Stimulated activated CD8-positive, alpha-beta memory T cell treated with anti-CD3 and anti-CD28 coated beads, Interleukin-4, amount 100 ng/mL, for 24 hours (primary cell): ENCODE results near the gene ZNF883.

Experiments
- DNase-seq: peaks from one replicate; pipeline ENCODE4 v3.0.0-alpha.2; 2020; ENCODE audit warnings: low read depth

ZNF883 gene

DNA sequence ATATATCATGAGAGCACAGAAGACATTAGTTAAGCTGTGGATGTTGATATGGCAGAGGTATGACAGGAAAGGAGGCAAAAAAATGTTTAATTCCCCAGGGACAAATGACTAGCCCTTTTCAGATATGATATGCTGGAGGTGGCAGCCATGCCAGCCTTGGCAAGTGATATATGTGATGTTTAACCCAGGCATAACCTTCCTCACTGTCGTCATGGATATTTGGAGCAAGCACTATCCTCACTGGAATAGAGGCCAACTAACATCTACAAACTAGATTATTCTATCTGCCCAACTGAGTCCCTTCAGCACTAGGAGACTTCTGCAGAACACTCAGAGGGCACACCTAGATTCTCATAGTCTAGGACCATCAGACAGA, 94.0 kb downstream of the ZNF883 start:
- DNase-seq: no peak

DNA sequence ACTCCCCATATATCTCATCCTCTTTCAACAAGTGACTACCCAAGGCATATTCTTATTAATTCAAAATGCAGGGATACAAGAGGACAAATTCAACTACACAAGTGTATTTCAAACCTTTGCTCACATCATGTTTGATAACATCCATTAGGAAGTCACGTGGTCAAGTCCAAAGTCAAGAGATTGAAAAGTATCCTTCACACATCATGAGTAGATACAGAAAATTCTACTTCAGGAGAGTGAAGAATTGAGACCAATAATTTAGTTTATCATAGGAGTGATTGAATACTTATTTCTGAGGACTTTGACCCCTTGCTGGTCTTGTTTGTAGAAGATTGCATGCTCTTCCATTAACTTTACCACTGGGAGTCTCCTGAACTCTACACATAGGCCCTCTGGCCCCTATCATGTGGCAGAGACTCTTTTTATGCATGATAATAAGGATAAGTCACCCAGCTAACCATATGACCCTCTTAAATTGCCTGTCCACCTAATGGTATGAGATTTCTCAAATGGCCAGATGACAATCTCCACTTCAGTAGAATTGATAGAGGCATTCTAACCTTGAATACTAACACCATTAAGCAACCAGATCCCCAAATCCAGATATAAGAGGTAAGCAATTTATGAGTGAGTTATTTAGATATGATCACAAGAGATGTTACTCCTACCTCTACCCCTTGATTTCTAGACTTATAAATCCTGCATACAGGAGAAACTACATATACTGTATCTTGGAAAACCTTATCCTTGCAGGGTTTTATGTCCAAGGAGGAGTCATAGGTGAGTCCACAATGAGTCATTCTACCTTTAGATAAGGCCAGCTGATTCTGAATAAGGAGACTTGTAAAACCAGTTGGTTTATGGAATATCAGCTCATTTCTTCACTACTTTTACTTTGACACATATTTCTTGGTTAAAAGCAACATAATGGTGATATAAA, 94.7 kb downstream of the ZNF883 start:
- no peak for DNase-seq

DNA sequence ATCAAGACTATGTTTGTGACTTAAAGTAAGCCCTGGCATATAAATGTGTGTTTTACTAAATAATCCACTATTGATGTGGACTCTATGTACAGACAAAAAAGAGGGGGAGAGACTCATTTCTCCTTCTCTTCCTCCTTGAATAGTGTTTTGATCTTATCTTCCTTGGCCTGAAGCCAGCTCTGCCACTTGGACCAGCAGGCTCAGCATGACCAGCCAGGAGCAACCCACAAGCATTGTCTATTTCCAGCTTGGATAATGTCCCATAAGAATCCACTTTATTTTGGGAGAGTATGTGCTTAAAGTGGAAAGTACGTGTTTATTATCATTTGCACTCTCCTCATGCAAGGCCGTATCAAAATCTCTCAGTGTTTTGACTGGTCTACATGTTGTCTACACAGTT, 97.5 kb downstream of the ZNF883 start:
- no peak for DNase-seq

DNA sequence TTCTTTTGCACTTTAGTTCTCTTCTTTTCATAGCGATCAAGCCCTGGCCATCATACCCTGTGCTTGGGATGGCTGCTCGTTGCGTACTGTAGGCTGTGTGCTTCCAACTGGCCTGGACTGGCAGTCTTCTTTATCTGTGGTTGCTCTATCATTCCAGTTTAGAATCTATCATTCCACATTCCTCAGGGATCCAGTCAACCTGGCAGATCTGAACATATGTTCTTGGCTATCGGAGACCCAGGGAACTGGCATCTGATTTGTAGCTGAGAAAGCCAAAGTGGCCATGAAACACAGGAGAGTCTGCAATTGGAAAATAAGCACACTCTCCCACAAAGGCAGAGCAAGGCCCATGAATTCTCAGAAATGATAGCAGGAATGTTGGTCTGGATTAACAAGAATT, 98.7 kb downstream of the ZNF883 start:
- no peak for DNase-seq

DNA sequence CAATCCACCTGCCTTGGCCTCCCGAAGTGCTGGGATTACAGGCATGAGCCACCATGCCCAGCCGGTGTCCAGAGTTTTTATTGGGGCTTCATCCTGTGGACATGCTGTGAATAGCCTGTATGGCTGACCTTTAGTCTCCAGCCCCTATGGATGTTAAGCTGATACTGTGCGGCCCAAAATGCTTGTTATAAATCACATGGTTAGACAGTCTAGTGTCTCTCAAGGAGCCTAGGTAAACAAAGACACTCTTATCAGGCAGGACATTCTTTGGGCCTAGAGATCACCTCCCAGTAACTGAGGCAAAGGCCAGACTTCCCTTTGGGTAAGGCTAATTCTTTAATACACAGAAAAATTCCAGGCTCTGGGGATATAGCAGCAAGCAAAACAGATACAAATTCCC, 99.4 kb downstream of the ZNF883 start:
- DNase-seq: no peak

DNA sequence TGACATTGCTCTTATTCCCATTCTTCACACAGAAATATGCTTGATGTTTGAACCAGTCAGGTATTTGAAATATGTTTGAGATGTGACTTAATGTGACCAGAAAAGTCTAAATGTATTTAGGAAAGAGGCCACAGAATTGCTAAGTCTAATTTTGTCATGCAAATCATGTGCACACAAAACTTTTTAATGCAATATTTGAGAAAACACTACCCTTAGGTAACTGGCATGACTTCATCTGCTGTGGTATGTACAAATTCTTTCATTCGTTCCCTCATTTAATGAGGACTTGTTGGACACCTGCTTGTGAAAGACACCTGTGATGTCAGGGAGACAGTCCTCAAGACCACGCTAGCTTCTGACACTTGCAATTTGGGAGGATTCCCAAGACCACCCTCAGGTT, 100.3 kb downstream of the ZNF883 start:
- no peak for DNase-seq
